CD14-positive monocyte (primary cell): ENCODE measurements around the gene LAMP2. TPM values are rescaled to one million over a fixed set of nuclear protein-coding genes. Genes with fewer than 3 reads are reported as not detected.
A peak's percentile ranks its signal among the peaks of the same experiment; 100 is the strongest.

ENCODE experiments used
- DNase-seq, 3 donors: peaks; one replicate each; pipeline ENCODE4 v3.0.0-alpha.2; 2011 to 2022
- H2AFZ ChIP-seq: 2 replicates; pipeline ENCODE4 v1.6.0; 2012; ENCODE audit warnings: mild to moderate bottlenecking, low read depth, low read length, inconsistent platforms; ENCODE audit not compliant: insufficient read depth, poor library complexity, severe bottlenecking
- H3K27ac ChIP-seq, 2 donors: 1 replicate in 1 of 2; 2 replicates in 1 of 2; pipeline ENCODE4 v1.5.1; 2012 to 2013; ENCODE audit warnings: low read length in 2 of 2, control low read depth in 1 of 2, inconsistent platforms in 1 of 2, low read depth in 1 of 2, mild to moderate bottlenecking in 1 of 2
- H3K27me3 ChIP-seq, 2 donors: one replicate each; pipeline versions ENCODE4 v1.6.0 to v1.6.1; 2011 to 2013; ENCODE audit warnings: low read length in 2 of 2; ENCODE audit not compliant: control insufficient read depth in 2 of 2, insufficient read depth in 2 of 2
- H3K36me3 ChIP-seq, 2 donors: replicated peaks in 1 of 2; 1 replicate in 1 of 2; 2 replicates in 1 of 2; pipeline versions ENCODE4 v1.5.1 to v1.6.1; 2012 to 2013; ENCODE audit warnings: low read length in 2 of 2, control low read depth in 1 of 2, inconsistent platforms in 1 of 2, mild to moderate bottlenecking in 1 of 2; ENCODE audit not compliant: insufficient read depth in 2 of 2, control insufficient read depth in 1 of 2
- H3K4me1 ChIP-seq, 2 donors: 1 replicate in 1 of 2; 2 replicates in 1 of 2; pipeline versions ENCODE4 v1.5.1 to v1.6.1; 2012 to 2013; ENCODE audit warnings: low read length in 2 of 2, control low read depth in 1 of 2, inconsistent platforms in 1 of 2, mild to moderate bottlenecking in 1 of 2, moderate library complexity in 1 of 2; ENCODE audit not compliant: insufficient read depth in 2 of 2, control insufficient read depth in 1 of 2
- H3K4me2 ChIP-seq: replicated peaks from 2 replicates; pipeline ENCODE3; 2012; ENCODE audit warnings: low read length, moderate library complexity, mild to moderate bottlenecking; ENCODE audit not compliant: poor library complexity, severe bottlenecking; ENCODE audit errors: extremely low read depth
- H3K4me3 ChIP-seq, 3 experiments: fragments of 200-600 bp in 1 of 3; sonication (generic) in 1 of 3; replicated peaks in 1 of 3; 1 replicate in 2 of 3; 2 replicates in 1 of 3; pipeline ENCODE4 v1.5.1; 2011 to 2013; ENCODE audit warnings: low read length in 3 of 3, mild to moderate bottlenecking in 3 of 3, control low read depth in 2 of 3, low read depth in 2 of 3, inconsistent platforms in 1 of 3, moderate library complexity in 1 of 3
- H3K79me2 ChIP-seq: 2 replicates; pipeline ENCODE4 v1.6.0; 2012; ENCODE audit warnings: mild to moderate bottlenecking, control low read depth, inconsistent platforms, low read length, moderate library complexity; ENCODE audit not compliant: insufficient read depth
- H3K9ac ChIP-seq: 2 replicates; pipeline ENCODE4 v1.6.0; 2017; ENCODE audit warnings: low read length, mild to moderate bottlenecking; ENCODE audit not compliant: insufficient read depth, poor library complexity, severe bottlenecking
- H3K9me3 ChIP-seq, 2 donors: replicated peaks in 1 of 2; 1 replicate in 1 of 2; 2 replicates in 1 of 2; pipeline versions ENCODE4 v1.5.1 to v1.6.1; 2012 to 2013; ENCODE audit warnings: low read length in 2 of 2, control low read depth in 1 of 2; ENCODE audit not compliant: control insufficient read depth in 1 of 2, insufficient read depth in 1 of 2
- H4K20me1 ChIP-seq: 2 replicates; pipeline ENCODE4 v1.6.0; 2012; ENCODE audit warnings: mild to moderate bottlenecking, low read length, control low read depth, moderate library complexity; ENCODE audit not compliant: insufficient read depth
- H3K27ac Mint-ChIP-seq, 7 donors: one replicate each; pipeline ENCODE4 v1.8.0; 2020; ENCODE audit warnings: mild to moderate bottlenecking in 7 of 7, mixed read lengths in 7 of 7, moderate library complexity in 6 of 7, inconsistent platforms in 2 of 7
- H3K27me3 Mint-ChIP-seq, 3 donors: one replicate each; pipeline ENCODE4 v1.8.0; 2021 to 2022; ENCODE audit warnings: low read depth in 3 of 3, mild to moderate bottlenecking in 3 of 3, mixed read lengths in 3 of 3, moderate library complexity in 3 of 3, inconsistent platforms in 1 of 3
- H3K36me3 Mint-ChIP-seq, 2 donors: one replicate each; pipeline ENCODE4 v1.8.0; 2020; ENCODE audit warnings: mixed read lengths in 2 of 2, inconsistent platforms in 1 of 2, mild to moderate bottlenecking in 1 of 2
- H3K4me1 Mint-ChIP-seq: one replicate; pipeline ENCODE4 v1.8.0; 2020; ENCODE audit warnings: mild to moderate bottlenecking, mixed read lengths
- H3K4me3 Mint-ChIP-seq, 2 donors: one replicate each; pipeline ENCODE4 v1.8.0; 2020; ENCODE audit warnings: mild to moderate bottlenecking in 2 of 2, mixed read lengths in 2 of 2, moderate library complexity in 1 of 2
- H3K9me3 Mint-ChIP-seq, 7 donors: one replicate each; pipeline ENCODE4 v1.8.0; 2020 to 2022; ENCODE audit warnings: mixed read lengths in 7 of 7, mild to moderate bottlenecking in 6 of 7, moderate library complexity in 6 of 7, inconsistent platforms in 2 of 7
- CTCF ChIP-seq: fragments of 200-600 bp; IDR thresholded peaks from one replicate; pipeline ENCODE4 v1.8.0; 2022; ENCODE audit warnings: antibody characterized with exemption, mild to moderate bottlenecking
- WGBS: methylation state at CpG from one replicate; pipeline ENCODE4 v1.1.5; 2013; ENCODE audit warnings: missing lambda C conversion rate; ENCODE audit not compliant: insufficient coverage; 5-methylcytosine and 5-hydroxymethylcytosine counted together
- intact Hi-C, 2 donors: fragments of 100-400 bp; cut with micrococcal nuclease; formaldehyde crosslinking; loops; one replicate each; pipeline versions ENCODE4 v1.15.0 to v1.15.1; 2023
- polyA plus RNA-seq, 3 donors: library from polyadenylated mRNA; depleted of rRNA in 1 of 3; unstranded in 2 of 3; stranded (reverse) in 1 of 3; fragments of 300-500 nt in 2 of 3; fragments of >200 nt in 1 of 3; fragmentation: Illumina TruSeq in 2 of 3; gene quantifications; 1 replicate in 2 of 3; 2 replicates in 1 of 3; pipeline ENCODE4 v1.2.3, GENCODE V29; 2012 to 2021
- small RNA-seq: library from RNA; depleted of rRNA; stranded (forward); fragments of <200 nt; gene quantifications from one replicate; pipeline ENCODE3, GENCODE V24; 2012; ENCODE audit warnings: low read depth; ENCODE audit not compliant: insufficient read length

Gene LAMP2
- polyA plus RNA-seq, 3 donors = 75.8 to 381 (median 330) TPM

GRCh38 chrX:120379937-120380681, 89.0 kb downstream of the LAMP2 start:
- Histone ChIP-seq H3K27ac (no peak overlapping the region), H3K79me2 (no peaks in the 10 kb centered on the region), H3K9me3 (no peaks in the 10 kb centered on the region), H4K20me1 (no peaks in the 10 kb centered on the region), H3K9ac (no peak overlapping the region), H3K4me2 (no peak overlapping the region), H3K27me3 (no peaks in the 10 kb centered on the region), H2AFZ (no peak overlapping the region), H3K4me3 (no peak overlapping the region), H3K36me3 (no peaks in the 10 kb centered on the region), H3K4me1 (no peaks in the 10 kb centered on the region)
- WGBS = no CpG with 5 or more reads among the region's 6 CpGs
- no peak for DNase-seq
- Mint-ChIP-seq H3K4me1 (no peaks in the 10 kb centered on the region), H3K4me3 (no peak overlapping the region), H3K27ac (peak overlapping the region in 1 of 7 donors; percentile 47), H3K9me3 (peaks cover 0 to 3% (median 2%) of the 10 kb centered on the region in 7 donors), H3K27me3 (peaks cover 0 to 8% (median 0%) of the 10 kb centered on the region in 3 donors), H3K36me3 (no peaks in the 10 kb centered on the region)
- TF ChIP-seq CTCF = no peak
- intact Hi-C loops = no loop called here

GRCh38 chrX:120378570-120378969, 90.5 kb downstream of the LAMP2 start:
- H3K9ac ChIP-seq = no peak overlapping the region

More at GRCh38 chrX:120378570-120378969, 90.5 kb downstream of the LAMP2 start:
- Histone ChIP-seq H3K27me3 (no peaks in the 10 kb centered on the region), H4K20me1 (no peaks in the 10 kb centered on the region), H3K36me3 (no peaks in the 10 kb centered on the region), H3K4me2 (no peak overlapping the region), H3K79me2 (no peaks in the 10 kb centered on the region), H3K27ac (no peak overlapping the region), H3K9me3 (no peaks in the 10 kb centered on the region), H2AFZ (no peak overlapping the region), H3K4me1 (no peaks in the 10 kb centered on the region), H3K4me3 (no peak overlapping the region)
- no peaks in the 10 kb centered on the region for H3K36me3 Mint-ChIP-seq
- intact Hi-C loops = no loop called here
- no peak for DNase-seq
- peaks cover 3% of the 10 kb centered on the region for H3K4me1 Mint-ChIP-seq
- H3K27me3 Mint-ChIP-seq = peaks cover 0 to 6% (median 0%) of the 10 kb centered on the region in 3 donors
- no peak overlapping the region for H3K27ac Mint-ChIP-seq
- H3K9me3 Mint-ChIP-seq = peaks cover 0 to 4% (median 0%) of the 10 kb centered on the region in 7 donors
- TF ChIP-seq CTCF = no peak
- no peak overlapping the region for H3K4me3 Mint-ChIP-seq
- no CpG with 5 or more reads among the region's 5 CpGs for WGBS

Small RNA genes lying within 50 kb of the gene (small RNA-seq; reads per million reads assigned to genes)
- gene RNU7-37P = not detected

Other genes starting within 250 kb of the LAMP2 start
- 10 to 100 TPM in 1 of 3 donors, 1 to 10 TPM in 2; 4.7 to 10.6 (median 8.6) TPM for gene ZBTB33, start 218.5 kb downstream of the LAMP2 start, polyA plus RNA-seq
- gene TMEM255A, start 157.8 kb downstream of the LAMP2 start, polyA plus RNA-seq = 1 to 10 TPM in 1 of 3 donors, under 1 TPM in 2; 0.10 to 1.2 (median 0.51) TPM
- gene ATP1B4, start 107.2 kb downstream of the LAMP2 start, polyA plus RNA-seq = under 1 TPM in 1 of 3 donors, not detected in 2; 0.01 TPM
- 10 to 100 TPM; 13.3 to 16.9 (median 15.6) TPM for gene CUL4B, start 91.7 kb upstream of the LAMP2 start, polyA plus RNA-seq
- gene MCTS1, start 134.8 kb upstream of the LAMP2 start, polyA plus RNA-seq = 10 to 100 TPM; 25.0 to 85.1 (median 74.6) TPM
- 10 to 100 TPM in 2 of 3 donors, 1 to 10 TPM in 1; 8.3 to 44.3 (median 42.1) TPM for gene C1GALT1C1, start 160.8 kb upstream of the LAMP2 start, polyA plus RNA-seq